CD4-positive, alpha-beta T cell treated with Interleukin-21 for 1 hour (primary cell): ENCODE measurements around the gene WWOX.
A peak's percentile ranks its signal among the peaks of the same experiment; 100 is the strongest.

Experiments
- DNase-seq: peaks from one replicate; pipeline ENCODE4 v3.0.0-alpha.2; 2020

Gene WWOX

DNA sequence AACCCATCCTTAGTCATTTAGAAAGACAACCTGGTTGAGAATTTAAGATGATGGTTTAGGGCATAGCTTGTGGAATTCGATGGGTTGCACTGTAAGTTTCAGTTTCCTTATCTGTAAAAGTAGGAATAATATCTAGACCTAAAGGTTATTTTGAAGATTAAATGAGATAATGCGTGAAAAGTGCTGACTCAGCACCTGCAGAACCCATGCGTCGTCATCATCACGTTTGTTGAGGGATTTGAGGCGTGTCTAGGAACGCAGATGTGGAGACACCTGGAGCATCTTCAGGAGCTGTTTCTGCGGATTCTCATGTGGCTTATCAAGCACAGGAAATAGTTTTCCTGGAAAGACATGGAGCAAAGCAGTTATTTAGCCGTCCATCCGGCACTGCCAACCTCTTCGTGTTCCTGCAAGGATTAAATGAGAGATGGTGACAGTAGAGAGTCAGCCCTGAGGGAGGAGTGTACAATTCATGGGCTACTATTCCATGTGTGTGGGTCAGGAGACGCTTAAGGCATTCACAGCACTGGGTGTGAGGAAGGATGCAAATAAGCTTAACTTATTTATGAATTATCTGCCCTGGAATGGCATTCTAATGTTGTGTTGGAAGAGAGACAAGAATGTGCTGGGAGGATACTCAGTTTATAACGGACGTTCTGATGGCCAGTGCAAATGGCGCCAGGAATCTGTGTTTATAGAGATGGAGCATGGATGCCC is 965.0 kb downstream of the WWOX start:
- DNase-seq = no peak

DNA sequence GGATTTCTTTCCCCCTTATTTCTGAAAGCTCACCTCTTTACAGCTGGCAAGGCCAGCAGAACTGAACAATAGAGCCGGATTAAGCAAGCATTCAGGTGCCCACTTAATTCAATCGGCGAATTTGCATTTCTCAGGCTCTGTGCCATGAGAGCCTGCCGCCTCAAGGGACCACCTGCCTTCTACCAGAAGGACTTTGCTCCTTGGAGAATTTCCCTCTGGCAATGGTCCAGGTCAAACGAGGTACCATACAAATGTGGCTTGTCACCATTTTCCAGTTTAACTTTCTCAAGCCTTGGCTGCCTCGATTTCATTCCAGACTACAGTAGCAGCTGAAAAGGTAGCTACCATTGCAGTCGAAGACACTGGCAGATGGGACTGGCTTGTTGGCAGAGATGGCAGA is 967.1 kb downstream of the WWOX start:
- DNase-seq = no peak

DNA sequence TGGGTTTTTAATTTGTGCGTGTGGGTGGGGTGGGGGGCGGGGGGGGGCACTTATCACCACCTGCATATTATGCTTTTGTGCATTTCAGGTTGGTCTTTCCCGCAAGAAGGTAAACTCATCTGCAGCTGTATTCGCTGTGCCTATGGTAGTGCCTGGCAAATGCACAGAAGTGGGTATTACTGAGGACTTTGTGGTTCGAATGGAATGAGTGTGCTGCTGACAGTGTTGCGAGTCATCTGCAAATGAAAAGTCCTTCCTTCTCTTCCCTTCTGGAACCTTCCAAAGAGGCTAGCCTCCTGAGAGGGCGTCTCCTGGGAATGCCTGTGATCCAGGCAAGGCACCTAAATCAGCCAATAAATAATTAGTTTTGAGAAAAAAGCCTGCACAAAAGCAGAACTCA is 968.1 kb downstream of the WWOX start:
- no peak for DNase-seq

DNA sequence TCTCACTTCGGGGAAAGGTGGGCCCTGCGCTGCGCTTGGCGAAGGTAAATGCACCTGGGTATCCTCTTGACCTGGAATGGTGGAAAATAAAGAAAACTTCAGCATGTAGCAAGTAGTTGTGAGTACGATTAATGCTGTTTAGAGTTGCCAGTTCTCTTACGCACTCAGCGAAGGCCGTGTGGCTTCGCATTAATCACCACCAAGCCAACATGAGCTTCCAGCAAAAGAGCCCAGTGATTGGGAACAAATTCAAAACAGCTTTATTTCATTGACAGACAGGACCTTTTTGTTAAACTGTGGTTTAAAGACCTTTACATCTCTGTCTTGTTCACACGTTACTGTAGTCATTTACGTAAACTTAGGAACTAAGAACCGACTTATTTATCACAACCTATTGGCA is 969.7 kb downstream of the WWOX start:
- DNase-seq = no peak

DNA sequence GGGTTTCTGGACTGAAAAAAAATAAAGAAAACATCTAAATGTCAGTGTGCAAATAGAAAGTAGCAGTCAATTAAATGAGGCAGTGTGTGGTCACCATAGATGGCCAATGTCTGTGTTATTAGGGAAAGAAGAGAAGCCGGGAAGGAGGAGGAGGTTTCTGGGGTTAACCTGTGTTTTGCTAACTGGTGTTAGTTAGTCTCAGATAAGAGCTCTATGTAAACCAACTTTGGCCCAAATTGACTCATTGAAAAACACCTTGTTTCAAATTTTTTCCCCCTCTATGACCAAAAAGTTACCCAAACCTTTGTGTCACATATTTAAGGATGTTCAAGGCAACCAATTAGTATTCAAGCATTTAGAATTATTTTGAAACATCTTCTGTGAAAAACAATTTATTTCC is 970.2 kb downstream of the WWOX start:
- no peak for DNase-seq

DNA sequence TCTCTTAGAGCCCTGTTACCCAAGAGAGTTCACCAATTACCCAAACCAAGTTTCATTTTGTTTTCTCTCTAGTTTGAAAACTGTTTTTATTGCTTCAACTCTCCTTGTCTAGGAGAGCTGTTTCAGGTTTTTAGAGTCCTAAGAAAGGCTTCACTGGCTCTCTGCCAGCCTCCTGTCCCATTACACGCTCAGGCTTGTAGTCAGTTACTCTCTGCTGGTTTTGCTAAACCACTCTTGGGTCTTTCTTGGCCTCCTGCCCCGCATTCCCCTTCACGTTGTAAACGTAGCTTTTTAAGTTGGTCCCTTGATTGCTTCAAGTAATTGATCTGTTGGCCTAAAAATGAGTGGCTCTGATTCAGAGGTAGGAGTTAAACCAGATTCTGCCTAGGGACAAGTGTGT is 972.0 kb downstream of the WWOX start:
- DNase-seq = no peak

DNA sequence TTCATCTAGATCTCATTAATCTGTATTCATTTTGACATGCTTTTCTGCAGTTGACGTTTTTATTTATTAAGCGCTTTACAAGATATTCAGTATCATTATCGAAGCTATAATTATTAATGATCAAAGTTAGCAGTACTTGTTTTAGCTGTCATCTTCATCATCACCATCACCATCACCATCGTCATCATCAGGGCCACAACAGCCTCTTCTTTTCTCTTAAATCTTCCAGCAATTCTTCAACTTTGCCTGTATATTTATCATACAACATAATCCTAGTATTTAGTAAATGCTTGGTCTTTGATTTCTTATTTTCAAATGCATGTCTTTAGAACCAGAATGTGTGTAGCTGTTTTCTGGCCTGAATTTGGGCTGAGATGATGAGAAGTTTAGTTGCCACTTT is 973.1 kb downstream of the WWOX start:
- no peak for DNase-seq

DNA sequence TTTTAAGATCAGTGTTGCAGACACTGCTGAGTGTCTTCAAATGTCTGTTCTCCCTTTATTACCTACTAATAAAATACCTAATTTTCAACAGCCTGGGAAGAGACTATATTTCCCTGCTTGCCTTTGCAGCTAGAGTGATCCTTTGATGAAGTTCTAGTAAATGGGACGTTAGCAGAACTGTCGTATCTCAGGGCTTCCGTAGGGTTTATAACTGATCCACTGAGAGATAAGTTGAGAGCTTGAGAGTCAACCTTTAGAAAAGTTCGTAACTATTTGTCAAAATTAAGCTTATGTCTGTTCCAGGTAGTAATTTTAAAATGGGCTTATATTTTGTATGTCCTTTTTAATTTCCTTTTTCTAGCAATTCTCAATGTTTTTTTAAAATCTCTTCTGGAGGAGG is 974.1 kb downstream of the WWOX start:
- DNase-seq = no peak

DNA sequence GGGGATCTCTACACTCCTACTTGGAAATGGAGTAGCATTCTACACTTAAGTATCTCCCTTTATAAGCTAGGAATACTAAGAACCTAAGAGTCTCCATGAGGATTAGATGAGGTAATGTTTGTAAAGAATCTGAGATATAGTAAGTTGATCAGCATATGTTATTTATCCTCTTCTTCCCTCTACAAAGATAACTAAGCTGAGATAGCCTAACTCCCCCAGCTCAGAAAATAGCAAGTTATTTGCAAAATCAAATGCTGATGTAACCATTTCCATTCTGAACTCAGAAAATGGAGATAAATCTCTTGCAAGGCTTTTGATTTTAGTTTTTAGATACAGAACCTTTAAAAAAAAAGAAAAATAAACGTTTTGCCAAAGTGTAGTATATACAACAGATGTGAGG is 975.1 kb downstream of the WWOX start:
- no peak for DNase-seq

DNA sequence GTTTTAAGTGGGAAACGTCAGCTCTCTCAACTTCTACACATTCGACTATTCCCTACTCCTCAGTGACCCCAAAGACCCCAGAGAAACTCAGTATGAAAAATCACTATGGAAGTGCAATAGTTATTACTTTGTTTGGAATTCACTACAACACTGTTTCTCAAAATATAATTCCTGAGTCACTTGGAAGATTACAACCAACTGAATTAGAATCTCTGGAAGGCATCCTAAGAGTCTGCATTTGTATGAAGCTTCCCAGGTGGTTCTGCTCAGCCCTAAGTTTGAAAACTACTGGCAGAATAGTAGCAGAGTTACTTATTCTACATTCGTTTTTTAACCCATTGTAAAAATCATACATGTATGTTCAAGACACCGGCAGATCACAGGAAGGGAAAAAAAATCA is 975.5 kb downstream of the WWOX start:
- DNase-seq = no peak

DNA sequence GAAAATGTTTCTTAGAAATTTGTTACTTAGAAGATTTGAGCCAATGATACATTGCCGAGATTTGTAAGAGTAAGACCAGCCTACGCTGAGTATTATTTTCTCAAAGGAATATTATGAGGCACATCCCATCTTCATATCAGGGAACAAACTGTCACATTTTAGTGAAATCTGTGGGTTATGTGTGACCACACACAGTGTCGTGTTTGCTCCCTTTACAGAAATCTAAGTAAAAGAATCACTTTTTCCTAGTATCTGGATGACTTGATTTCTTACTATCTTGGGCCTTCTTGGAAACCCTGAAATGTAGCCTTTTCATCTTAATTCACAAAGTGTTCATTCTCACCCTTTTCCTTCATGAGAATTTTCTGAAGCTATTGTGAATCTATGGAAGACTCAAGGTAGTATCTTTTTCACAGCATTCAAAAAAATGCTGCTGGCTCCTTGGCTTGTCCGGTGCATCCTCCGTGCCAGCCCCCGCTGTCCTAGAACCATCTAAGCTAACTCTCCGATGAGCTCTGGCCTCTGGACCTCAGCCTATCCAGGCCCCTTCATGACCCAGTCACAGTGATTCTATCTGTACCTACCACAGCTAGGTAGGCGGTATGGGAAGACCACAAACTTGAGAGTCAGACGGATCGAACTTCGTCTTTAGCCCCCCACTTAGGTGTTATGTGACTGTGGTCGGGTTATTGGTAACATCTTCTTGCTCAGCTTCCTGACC is 976.8 kb downstream of the WWOX start:
- DNase-seq = no peak

DNA sequence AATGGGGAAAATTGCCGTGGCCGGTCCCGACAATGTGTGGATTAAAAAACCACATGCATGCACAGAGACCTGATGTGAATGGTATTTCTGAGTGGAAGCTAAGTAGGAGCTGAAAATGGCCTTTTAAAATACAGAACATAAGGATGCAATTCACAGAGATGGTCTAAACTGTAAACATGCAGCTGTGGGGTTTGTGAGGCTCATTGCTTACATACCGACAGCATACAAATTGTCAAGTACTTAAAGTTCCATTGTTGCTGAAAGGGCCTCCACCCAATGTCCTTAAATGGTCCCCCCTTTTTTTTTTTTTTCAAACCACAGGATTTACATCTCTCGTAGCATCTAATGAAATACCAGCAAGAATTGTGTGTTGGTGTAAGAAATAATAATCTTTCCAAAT is 977.9 kb downstream of the WWOX start:
- DNase-seq = no peak

DNA sequence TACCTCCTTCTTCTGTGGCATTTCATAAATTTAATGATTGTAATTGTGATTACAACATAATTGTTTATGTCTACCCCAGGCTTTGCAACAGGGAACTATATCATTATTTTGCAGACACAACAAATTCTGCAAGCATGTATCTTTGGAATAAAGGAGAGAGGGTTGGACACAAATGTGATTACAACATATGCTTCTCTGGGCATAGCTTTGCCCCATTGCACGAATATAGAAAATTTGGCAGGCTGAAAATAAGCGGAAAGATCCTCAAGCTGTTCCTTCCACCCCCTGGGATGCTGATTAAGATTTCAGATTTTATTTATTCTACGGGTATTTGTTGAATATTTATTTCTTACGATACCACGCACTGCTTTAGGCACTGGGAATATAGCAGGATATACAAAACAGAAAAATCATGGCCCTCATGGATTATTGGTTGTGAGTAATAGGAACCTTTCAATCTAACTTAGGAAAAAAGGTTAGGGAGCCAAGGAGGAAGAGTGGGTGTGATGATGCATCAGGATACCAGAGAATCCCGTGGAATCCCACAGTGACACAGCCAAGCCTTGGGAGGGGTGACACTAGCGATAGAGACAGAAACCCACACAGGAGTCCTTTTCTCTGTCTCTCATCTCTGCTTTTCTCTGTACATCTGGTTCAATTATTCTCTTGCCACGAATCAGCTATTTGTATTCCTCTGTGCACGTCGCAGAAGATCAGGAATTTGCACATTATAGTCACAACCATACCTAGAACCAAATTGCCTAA is 980.4 kb downstream of the WWOX start:
- DNase-seq = no peak

DNA sequence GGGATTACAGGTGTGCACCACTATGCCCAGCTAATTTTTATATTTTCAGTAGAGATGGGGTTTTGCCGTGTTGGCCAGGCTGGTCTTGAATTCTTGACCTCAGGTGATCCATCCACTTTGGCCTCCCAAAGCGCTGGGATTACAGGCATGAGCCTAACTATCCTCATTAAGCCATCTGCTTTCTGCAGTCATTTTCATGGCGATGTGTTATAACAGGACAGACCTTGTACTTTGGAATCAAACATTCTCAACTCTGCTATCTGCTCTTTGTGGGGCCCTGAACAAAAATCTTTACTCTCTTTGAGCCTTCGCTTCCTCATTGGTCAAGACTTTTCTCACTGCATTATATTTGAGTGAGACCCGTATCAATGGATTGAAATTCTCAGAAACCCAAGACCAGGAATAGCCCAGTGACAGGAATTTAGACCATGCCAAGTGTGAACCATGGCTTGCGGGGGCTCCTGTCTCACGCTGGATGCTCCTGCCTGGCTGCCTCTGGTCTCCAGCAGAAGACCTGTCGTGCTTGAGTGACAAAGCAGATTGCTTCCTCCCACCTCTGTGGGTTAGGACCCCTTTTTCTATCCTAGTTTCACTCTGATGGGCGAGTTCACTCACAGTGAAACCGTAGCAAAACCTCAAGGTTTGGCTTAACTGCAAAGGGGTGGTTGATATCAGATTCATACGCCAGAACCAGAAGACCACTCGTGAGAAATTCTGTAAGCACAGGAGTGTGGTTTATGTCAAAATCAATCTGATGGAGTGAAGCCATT is 982.0 kb downstream of the WWOX start:
- no peak for DNase-seq

DNA sequence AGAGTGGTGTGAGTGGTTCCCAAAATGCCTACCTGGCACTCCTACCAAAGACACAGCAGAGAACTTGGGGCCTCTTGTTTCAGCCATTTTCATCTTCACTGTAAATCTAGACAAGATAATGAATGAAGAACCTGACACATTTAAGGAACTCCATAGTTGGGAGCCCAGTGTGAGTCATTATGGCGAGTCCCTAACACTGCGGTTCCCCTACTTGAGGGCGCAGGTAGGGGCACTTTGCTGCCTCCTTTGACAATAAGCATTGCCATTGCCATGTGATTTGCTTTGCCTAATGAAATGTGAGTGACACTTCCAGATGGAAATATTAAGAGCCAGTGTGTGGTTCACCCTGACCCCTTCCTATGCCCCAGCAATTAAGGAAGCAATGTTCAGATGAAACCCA is 983.5 kb downstream of the WWOX start:
- DNase-seq = no peak

DNA sequence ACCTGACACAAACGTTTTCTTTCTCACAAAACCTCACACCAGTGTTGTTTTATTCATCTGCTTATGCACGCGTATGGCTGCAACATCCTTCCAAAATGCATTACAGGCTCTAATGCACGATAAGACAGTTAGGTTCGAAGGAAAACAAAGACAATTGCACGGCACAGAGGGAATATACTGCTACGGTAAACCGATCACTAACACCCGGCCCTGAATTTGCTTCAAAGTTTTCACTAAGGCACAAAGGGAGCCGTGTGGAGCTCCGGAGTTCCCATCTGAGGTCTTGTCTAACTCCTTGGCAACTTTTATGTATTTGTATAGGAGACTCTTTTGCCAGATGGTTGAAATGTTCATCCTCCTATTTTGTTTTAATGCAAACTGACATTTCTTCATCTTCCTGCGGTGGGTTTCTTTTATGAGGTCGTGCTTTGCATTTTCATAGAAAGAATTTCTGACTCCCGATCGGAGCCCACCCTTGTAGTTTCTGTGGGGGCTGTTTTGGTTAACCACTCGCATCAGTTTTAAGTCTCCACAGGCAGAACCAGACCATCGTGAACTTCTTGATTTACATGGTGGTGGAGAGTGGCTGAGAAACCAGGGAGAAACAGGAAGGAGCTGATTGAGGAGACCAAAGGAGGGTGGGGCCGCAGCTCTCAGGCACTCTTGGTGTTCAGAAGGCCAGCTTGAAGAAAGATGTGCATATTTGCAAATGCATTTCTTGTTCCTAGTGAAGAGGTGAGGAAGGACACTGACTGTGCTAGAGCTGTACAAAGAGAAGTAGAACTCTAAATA is 984.2 kb downstream of the WWOX start:
- no peak for DNase-seq

DNA sequence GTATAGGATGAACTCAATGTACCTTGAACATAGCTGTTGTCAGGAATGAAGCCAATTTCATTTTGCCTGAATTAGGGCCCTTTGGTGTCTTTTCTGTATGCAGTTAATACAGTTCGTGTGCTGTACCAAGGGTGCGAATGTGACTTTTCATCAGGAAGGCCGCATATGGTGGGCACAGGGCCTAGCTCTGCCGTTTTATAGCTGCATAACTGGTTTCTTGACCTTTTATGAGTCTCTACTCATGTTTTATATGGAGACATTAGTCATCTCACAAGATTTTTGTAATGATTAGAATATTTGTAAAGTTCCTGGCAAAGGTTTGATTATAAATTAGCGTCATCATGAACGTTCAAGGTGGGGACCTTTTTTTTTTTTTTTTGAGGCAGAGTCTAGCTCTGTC is 989.5 kb downstream of the WWOX start:
- no peak for DNase-seq

DNA sequence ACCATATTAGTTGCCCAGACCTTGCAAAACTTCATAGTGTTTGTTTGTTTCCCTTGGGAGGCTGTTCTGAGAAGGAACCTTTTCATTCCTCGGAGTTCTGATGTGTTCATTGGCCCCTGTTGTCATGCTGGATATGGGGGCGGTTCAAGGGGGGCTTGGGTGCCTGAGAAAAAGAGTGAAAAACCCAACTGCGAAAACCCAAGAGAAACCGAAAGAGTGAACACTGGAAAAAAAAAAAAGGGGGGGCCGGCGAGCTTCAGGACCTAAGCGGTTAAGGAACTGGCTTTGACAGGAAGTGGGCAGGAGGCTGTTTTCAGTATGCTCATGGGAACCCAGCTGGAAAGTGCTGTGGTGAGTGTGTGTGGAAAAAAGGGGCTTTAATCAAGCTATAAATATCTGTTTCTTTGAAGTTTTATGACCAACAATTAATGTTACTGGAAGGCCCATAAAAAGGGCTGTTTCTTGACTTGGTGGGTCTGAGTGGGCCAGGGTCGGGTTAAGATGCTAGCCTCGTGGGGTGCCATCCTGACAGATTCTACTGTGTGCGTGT is 990.4 kb downstream of the WWOX start:
- DNase-seq = peak; percentile 65

DNA sequence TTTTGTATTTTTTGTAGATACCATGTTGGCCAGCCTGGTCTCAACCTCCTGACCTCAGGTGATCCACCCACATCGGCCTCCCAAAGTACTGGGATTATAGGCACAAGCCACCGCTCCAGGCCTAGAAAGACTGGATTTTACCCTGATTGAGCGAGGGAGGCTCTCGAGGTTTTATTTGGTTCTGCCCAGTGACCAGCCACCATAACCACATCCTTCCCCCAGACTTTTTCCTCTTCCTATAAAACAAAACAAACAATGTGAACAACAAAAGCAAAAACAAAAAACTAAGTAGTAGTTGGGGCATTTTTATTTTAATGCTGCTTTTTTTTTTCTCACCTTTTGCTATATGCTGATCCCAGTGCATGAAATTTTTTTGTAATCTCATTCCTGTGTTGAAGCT is 991.5 kb downstream of the WWOX start:
- DNase-seq = no peak

DNA sequence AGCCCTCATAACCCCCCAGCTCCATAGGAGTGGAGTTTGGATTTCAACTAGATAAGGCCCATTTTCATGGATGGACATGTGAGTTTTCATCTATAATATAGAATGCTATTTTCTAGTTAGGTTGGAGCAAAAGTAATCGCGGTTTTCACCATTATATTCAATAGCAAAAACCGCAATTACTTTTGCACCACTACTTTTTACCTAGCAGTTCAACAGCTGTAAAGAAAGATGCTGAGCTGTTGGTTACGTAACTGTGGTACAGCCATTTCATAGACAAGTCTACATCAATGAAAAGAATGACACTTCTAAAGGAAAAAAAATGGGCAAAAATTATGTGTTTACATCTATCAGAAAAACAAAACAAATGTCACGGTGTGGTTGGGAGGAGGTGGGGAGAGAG is 993.4 kb downstream of the WWOX start:
- DNase-seq = no peak

DNA sequence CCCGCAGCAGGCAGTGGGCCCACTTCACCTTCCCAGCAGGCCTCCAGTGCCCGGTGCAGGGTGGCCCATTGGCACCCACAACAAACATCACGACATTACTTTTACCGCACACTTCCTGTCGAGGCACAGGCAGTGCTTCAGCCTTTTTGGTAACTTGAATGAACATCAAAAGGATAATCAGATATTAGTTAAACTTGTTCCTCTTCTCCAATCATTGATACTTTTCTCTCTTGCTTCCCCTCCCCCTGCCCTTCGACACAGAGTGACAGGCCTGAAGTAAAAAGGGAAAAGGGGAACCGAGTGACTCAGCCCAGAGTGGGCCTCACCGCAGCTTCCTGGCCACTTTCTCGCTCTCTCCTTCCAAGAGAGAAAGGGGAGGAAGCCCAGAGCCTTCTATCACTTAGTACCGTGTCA is 994.1 kb downstream of the WWOX start:
- DNase-seq = peak; percentile 48

DNA sequence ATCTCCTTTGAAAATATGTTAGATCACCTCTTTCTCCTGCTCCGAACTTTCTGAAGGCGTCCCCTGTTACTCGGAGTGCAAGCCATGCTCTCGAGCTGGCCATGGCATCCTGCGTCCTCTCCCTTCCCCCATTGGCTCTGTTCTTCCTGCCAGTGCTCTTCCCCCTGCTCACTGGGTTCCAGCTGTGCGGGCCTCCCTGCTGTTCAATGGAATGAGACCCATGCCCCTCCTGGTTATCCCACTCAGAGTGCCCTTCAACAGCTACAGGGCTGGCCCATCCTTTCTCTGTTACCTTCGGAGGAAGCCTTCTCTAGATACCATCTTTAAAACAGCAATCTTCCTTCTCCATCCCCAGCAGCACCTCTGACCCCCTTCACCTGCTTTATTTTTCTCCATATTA is 996.8 kb downstream of the WWOX start:
- no peak for DNase-seq
